Fibroblast of villous mesenchyme (primary cell): ENCODE measurements around the gene FSTL4. TPM values are rescaled to one million over a fixed set of nuclear protein-coding genes. Genes with fewer than 3 reads are reported as not detected.
"Not testable (repeated sequence)": the region's sequence is repeated elsewhere in the genome, so short reads cannot be mapped to it uniquely, and the experiment has no call there.

Experiments used
- DNase-seq: peaks from one replicate; pipeline ENCODE4 v3.0.0-alpha.2; 2010; ENCODE audit warnings: low read depth
- H3K4me3 ChIP-seq: 2 replicates; pipeline ENCODE4 v1.5.1; 2011; ENCODE audit warnings: low read depth, mild to moderate bottlenecking, low read length
- total RNA-seq: library from RNA; depleted of rRNA; stranded (reverse); fragments of >200 nt; gene quantifications from 2 replicates; pipeline ENCODE4 v1.2.3, GENCODE V29; 2012
- TF ChIP-seq, protein P1 (sequence below): IDR thresholded peaks from 2 replicates; pipeline ENCODE4 v1.5.1; 2012; ENCODE audit warnings: low read depth, mild to moderate bottlenecking, low read length; ENCODE audit not compliant: insufficient read depth

The FSTL4 gene
- total RNA-seq, 1 donor, result not detected

DNA sequence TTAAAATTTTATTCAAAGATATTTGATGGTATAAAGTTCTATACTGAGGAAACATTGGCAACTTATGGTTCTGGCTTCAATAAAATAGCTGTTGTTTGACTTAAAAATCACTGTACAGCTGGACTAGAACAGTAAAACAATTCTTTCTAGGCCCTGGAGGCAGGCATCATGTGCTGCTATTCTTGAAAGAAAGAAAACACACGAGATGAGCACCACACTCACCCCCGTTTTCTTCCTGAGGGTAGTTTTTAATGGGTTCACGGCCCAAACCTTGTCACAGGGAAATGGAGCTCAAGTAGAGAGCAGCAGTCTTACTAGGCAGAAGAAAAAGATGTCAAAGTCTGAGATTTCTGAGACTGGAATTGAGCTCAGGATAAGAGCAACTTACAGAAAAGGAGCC lies 68.0 kb downstream of the FSTL4 start:
- H3K4me3 ChIP-seq, result no peak overlapping the region
- TF ChIP-seq, protein P1, sequence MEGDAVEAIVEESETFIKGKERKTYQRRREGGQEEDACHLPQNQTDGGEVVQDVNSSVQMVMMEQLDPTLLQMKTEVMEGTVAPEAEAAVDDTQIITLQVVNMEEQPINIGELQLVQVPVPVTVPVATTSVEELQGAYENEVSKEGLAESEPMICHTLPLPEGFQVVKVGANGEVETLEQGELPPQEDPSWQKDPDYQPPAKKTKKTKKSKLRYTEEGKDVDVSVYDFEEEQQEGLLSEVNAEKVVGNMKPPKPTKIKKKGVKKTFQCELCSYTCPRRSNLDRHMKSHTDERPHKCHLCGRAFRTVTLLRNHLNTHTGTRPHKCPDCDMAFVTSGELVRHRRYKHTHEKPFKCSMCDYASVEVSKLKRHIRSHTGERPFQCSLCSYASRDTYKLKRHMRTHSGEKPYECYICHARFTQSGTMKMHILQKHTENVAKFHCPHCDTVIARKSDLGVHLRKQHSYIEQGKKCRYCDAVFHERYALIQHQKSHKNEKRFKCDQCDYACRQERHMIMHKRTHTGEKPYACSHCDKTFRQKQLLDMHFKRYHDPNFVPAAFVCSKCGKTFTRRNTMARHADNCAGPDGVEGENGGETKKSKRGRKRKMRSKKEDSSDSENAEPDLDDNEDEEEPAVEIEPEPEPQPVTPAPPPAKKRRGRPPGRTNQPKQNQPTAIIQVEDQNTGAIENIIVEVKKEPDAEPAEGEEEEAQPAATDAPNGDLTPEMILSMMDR, result no peak
- no peak for DNase-seq

DNA sequence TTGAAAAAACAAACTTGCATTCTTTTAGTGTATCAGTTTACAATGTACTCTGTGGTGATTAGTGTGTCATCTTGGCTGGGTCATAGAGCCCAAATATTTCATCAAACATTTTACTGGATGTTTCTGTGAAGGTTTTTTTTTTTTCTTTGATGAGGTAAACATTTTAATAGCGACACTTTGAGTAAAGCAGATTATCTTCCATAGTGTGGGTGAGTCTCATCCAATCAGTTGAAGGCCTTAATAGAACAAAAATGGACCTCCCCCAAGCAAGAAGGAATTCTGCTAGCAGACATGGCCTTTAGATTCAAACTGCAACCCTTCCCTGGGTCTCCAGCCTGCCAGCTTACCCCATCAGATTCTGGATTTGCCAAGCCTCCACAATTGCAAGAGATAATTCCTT lies 72.5 kb downstream of the FSTL4 start:
- H3K4me3 ChIP-seq, result no peak overlapping the region
- TF ChIP-seq, protein P1, result no peak
- DNase-seq, result no peak

- no peak for DNase-seq
- no peak overlapping the region for H3K4me3 ChIP-seq
- TF ChIP-seq, protein P1, result no peak
Measured at GRCh38 chr5:133538718-133539117, 73.6 kb downstream of the FSTL4 start.

DNA sequence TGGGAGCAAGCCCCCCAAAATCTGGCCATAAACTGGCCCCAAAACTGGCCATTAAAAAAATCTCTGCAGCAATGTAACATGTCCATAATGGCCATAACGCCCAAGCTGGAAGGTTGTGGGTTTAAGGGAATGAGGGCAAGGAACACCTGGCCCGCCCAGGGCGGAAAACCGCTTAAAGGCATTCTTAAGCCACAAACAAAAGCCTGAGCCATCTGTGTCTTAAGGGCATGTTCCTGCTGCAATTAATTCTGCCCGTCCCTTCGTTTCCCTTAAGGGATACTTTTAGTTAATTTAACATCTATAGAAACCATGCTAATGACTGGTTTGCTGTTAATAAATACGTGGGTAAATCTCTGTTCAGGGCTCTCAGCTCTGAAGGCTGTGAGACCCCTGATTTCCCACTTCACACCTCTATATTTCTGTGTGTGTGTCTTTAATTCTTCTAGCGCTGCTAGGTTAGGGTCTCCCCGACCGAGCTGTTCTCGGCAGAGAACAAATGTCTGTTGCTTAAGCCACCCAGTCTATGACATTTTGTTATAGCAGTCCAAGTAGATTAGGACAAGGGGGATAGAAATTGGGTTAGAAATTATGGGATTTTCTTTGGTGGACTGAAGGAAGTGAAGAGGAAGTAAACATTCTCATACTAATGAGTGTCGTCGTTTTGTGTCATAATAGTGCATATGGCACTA lies 77.0 kb downstream of the FSTL4 start:
- H3K4me3 ChIP-seq, DNase-seq: not testable (repeated sequence)

DNA sequence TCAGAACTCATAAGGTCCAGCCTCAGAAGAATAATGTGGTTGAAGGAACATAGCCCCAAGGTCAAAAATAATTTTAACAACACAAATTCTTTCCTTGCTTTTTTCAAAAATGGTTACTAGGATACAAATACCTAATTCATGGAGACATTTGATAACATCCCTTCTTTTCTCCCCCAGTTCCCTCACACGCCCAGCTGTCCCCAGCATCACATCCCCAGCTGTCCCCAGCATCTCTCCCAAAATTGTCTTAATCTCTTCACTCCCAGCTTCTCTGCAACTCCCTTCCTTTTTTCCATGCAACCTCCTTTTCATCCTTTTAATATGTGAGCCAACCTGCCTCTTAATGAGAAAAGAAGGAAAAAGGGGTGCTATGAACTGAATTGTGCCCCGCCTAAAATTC lies 77.8 kb downstream of the FSTL4 start:
- DNase-seq, result no peak
- H3K4me3 ChIP-seq, result no peak overlapping the region

DNA sequence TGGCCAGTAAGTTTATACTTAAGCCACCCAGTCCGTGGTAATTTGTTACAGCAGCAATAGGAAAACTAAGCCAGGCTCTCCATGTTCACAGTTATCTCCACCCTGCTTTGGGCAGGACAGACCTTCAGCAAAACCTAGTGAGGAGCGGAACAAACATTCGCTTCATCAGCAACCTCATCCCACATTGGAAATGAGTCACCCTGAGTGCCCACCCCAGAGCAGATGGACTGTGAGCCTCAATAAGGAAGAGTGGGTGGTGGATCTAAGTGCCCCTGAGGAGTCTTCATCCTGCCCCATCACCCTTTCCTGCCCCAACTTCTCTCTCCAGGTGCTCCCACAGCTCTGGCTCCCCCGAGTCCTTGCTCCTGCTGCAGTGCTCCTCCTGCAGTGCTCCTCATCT lies 78.8 kb downstream of the FSTL4 start:
- no peak for DNase-seq
- TF ChIP-seq, protein P1, result no peak
- no peak overlapping the region for H3K4me3 ChIP-seq

More for the DNA sequence above, 77.8 kb downstream of the FSTL4 start:
- TF ChIP-seq, protein P1, result no peak

- TF ChIP-seq, protein P1, result no peak
- H3K4me3 ChIP-seq, result no peak overlapping the region
- no peak for DNase-seq
Measured at GRCh38 chr5:133531594-133531993, 80.7 kb downstream of the FSTL4 start.
